HG03354 (cell line): ENCODE measurements around the gene ALDH6A1.
"Not testable (repeated sequence)": the region's sequence is repeated elsewhere in the genome, so short reads cannot be mapped to it uniquely, and the experiment has no call there.

Experiments used
- ATAC-seq: cut with Tn5 transposase; IDR thresholded peaks from one replicate; pipeline ENCODE4 v1.9.1; 2021; ENCODE audit warnings: mild to moderate bottlenecking; ENCODE audit not compliant: unreplicated experiment, poor library complexity, severe bottlenecking

Gene ALDH6A1

DNA sequence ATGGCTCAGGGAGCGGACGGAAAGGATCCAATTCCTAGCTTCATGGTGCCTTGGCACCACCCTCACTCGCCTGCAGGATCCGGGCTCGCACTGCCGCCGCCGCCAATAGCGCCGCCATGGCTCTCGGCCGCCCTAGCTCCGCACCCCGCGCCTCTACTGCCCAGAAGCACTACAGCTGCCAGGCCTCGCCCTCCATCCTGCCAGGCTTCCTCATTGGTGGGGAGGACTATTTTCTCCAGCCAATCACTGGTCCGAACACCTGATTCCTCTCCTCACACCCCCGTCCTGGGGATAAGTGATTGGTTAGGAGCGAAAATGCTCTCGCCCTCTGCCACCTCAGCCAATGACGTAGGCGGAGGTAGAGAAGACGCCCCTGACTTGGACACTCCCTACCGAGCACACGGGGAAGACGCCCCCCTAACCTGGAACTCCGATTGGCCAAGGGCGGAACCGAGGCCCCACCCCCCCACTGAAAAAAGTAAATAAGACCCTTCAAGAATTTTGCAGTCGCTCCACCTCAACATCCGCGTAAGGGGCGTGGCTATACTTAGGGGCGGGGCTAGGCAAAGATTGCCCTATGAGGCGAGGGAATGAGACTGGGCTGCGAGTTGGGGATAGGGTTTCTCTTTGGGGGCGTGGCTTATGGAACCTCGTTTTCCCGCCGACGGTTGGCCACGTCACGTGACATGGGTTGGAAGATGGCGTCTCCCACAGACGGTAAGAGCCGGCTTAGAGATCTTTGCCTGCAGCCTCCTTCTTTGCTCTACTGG, at the start of gene ALDH6A1, which contains the start of gene LIN52:
ALDH6A1 (minus strand) TSS at position 177 of the 770 bp plus-strand sequence; CDS start at position 118, 59 bp downstream.
LIN52 (plus strand) TSS at position 680 of the 770 bp plus-strand sequence; CDS start at position 699, 19 bp downstream.
- peak; percentile 93 for ATAC-seq

DNA sequence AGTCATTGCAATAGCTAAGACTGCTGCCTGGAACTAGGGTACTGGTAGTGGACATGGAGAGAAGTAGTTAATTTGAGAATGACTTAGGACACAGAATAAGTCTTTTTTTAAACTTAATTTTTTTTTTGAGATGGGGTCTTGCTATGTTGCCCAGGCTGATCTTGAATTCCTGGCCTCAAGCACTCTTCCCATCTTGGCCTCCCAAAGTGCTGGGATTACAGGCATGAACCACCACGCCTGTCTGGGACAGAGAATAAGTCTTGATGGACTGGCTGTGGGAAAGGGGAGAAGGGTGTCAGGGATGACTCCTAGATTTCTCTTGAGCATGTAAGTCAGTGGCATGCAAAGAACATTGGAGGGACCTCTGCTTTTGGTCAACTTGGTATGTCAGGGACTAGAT, 43.4 kb upstream of the ALDH6A1 start:
- no peak for ATAC-seq

DNA sequence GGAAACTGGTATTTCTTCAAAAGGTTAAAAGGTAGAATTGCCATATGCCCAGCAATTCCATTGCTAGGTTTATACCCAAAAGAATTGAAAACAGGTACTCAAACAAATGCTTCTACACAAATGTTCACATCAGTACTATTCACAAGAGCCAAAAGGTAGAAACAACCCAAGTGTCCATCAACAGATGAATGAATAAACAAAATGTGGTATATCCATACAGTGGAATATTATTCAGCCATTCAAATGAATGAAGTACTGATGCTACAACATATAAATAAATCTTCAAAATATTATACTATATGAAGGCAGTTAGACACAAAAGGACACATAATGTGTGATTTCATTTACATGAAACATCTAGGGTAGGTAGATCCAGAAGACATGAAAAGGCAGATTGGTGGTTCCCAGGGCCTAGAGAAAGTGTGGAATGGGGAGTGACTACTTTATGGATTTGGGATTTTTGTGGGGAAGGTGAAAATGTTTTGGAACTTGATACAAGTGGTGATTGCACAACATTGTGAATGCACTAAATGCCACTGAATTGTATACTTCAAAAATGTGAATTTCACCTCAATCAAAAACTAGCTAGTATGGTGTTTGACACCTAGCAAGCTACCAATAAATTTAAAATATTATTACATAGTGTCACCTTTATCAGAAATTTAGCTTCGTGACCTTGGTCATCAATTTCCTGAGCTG, 42.2 kb upstream of the ALDH6A1 start:
- ATAC-seq, result no peak

DNA sequence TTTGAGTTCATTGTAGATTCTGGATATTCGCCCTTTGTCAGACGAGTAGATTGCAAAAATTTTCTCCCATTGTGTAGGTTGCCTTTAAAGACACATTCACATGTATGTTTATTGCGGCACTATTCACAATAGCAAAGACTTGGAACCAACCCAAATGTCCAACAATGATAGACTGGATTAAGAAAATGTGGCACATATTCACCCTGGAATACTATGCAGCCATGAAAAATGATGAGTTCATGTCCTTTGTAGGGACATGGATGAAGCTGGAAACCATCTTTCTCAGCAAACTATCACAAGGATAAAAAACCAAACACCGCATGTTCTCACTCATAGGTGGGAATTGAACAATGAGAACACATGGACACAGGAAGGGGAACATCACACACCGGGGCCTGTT, 41.2 kb upstream of the ALDH6A1 start:
- not testable (repeated sequence) for ATAC-seq

DNA sequence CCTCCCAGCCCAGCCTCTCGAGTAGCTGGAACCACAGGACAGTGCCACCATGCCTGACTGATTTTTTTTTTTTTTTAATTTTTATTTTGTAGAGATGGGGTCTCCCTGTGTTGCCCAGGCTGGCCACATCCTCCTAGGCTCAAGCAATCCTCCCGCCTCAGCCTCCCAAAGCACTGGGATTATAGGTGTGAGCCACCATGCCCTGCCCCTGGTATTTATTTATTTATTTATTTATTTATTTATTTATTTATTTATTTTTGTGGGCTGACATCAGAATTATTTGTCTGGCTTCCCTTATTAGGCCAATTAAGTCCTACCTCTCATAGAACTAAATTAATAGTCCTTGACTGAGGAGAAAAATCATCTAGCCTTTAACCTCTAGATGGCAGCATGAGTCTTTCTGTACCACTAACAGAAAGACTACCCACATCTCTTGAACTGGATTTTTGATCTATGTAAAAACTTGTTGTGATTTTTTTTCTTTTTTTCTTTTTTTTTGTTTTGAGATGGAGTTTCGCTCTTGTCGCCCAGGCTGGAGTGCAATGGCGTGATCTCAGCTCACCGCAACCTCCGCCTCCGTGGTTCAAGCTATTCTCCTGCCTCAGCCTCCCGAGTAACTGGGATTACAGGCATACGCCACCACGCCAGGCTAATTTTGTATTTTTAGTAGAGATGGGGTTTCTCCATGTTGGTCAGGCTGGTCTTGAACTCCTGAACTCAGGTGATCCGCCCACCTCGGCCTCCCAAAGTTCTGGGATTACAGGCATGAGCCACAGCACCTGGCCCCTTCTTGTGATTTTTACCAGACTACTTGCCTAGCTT, 27.4 kb upstream of the ALDH6A1 start:
- not testable (repeated sequence) for ATAC-seq

DNA sequence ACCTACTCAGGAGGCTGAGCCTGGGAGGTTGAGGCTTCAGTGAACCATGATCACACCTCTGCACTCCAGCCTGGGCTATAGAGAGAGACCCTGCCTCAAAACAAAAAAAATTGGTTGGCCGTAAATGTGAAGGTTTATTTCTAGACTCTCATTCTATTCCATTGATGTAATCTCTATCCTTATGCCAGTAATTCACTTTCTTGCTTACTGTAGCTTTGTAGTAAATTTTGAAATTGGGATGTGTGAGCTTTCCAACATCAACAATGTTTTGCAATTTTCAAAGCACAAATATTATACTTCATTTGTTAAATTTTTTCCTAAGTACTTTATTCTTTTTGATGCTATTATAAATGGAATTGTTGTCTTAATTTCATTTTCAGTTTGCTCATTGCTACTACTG, 25.1 kb upstream of the ALDH6A1 start:
- no peak for ATAC-seq

DNA sequence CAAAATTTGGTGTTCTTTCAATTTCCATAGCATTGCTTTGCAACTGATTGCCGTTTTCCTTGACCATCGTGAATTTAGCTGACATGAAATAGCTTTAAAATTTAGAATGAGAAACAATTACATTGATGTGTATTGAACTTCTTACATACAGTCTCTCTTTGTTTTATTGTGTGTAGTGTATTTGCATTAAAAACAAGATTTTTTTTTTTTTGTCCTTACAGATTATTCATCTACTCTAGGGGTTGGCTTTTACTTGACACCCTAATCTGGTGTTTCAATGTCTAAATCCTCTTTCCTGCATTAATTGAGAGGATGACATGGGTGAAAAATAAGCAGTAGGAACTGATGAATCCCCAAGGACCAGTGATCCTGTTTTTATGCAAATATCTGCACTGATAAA, 21.1 kb upstream of the ALDH6A1 start:
- no peak for ATAC-seq

DNA sequence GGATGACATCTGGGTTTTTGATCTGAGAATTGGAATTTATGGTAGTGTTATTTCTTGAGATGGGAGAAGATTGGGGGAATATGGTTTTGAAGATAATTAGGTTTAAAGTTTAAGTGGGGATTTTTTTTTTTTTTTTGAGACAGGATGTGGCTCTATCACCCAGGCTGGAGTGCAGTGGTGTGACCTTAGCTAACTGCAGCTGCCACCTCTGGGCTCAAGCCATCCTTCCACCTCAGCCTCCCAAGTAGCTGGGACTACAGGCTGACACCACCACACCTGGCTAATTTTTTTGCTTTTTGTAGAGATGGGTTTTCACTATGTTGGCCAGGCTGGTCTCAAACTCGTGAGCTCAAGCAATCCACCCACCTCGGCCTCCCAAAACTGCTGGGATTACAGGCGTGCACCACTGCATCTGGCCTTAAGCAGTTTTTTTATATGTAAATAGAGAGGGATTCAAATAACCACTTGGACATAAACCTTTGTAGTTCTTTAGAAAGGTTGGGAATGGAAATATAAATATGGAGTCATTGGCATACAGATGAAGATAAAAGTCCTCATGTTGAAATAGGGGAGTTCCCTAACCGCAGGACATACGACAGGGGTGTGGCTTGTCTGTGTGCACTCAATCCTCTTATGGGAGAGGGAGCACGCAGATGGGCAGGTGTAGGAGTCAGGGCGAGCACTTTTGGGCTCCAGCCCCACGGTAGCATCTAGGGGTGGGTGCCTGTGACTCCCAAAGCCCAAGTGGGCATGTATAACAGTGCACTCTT, 5.2 kb upstream of the ALDH6A1 start:
- no peak for ATAC-seq

DNA sequence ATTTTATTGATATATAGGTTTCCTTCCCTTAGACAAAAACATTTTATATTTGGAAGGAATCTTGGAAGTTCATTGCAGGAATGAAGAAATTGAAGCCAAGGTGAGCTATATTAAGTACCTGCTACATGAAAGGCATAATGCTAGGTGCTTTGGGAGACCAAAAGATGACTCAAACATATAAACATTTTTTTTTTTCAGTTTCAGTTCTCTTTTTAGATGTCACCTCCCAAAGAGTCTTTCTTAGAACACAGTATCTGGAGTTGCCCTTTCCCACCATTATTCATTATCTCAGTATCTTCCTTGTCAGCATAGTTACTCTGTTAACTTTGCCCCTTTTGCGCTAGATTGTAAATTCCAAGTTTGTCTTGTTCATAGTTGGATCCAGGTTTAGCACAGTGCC, 1.6 kb upstream of the ALDH6A1 start:
- no peak for ATAC-seq

DNA sequence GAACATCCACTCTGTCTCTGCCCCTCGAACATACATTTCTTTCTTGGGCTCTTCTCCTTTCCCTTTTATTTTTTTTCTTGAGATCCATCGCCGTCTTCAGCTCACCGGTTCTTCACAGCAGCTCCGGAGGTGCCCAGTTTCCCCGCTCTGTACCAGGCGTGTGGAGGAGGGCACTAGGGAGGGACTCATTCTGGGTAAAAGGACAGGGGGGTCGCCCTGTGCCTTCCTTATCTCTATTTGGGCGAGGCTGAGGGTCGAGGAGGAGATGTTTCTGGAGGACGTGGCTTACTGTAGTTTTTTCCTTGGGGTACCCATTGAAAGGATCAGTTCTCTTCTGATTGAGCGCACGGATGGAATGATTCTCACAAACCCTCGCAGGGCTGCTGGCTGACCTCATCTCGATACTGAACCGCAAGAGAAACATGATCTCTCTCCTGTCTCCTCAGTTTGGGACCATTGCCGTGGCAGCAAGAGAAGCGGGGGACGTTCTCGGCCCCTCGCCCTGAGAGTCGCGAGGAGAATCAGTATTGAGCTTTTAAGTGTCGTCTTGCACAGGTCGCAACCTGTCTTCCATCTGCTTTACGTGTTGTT, 889 bp upstream of the ALDH6A1 start:
- peak; percentile 10 for ATAC-seq

DNA sequence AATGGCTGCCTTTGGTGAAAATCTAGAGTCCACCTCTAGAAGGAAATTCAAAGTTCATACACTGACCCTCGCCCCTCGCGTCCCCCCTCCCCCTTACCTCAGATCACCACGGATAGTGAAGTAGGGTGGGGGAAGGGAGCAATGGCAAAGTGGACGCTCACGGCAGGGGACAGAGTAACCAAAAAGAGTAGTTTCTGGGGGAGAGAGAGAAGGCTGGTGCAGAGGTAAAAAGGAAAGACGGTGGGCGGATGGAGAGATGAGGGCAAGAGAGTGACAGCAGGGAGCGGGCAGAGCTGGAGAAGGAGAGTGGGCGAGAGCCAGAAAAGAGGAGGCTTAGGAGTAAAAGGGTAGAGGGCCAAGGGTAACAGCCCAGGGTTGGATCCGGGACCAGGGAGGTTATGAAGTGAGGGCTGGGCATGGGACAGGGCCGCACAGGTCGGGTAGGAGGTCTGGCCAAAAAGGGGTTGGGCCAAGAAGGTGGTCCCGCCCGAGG, 423 bp downstream of the ALDH6A1 start:
- peak; percentile 21 for ATAC-seq

DNA sequence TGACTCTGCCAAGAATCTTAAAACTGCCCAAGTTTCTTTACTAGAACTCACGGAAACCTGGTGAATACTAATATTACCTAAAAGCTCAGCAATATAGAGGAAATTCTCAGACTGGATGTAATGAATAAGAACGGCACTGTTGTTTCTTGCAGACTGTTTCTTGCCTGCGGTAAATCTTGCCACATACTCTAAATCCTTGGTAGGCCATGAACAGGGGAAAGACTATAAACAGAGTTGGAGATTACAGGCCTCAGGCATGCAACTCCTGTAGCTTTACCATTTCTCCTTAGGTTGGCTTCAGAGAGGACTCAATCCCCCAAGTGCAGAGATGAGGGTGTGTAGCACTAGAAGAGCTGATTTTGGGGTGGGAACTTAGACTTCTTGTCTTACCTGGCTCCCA, 1.1 kb downstream of the ALDH6A1 start:
- ATAC-seq, result no peak

DNA sequence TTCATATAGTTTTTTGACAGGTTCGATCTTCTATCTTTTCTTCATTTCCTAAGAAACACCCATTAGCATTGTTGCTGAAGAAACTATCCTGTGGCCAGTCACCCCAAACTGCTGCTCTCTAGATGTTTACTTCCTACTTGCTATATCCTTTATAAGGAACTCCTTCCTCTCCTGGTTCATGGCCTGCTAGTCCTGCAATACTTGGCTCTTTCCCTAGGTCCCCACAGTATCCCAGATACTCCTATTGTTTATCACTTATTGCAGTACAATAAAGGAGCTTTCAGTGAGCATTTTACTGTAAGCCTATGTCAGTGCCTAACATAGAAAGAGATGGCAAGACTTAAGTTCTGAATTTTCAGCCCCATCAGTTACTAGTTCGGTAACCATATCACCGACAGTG, 2.8 kb downstream of the ALDH6A1 start:
- no peak for ATAC-seq

DNA sequence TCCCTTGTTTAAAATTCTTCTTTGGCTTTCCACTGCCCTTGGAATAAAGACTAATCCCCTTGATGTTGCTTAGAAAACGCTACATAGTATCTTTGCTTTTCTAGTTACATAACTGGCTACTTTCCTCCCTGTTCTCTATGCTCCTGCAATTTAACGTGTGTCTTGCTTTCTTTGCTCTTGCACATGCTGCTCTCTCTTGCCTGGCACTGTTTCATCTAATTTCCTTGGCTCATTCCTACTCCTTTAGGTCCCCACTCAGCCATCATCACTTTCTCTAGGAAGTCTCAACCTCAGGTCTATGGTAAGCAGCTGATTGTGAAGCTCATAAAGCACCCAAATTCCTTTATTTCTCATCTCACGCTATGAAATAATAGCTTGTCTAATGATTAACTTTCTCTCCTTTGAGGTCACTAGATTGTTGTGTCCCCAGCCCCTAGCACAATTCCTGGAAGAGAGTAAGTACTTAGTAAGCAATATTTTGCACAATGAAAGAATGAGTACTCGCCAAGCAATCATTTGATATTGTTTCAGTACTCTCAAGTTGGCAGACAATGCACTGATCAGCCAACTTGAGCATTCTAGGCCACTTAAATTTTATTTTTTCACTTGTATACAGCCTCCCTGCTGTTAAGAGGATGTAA, 3.3 kb downstream of the ALDH6A1 start:
- ATAC-seq, result no peak

DNA sequence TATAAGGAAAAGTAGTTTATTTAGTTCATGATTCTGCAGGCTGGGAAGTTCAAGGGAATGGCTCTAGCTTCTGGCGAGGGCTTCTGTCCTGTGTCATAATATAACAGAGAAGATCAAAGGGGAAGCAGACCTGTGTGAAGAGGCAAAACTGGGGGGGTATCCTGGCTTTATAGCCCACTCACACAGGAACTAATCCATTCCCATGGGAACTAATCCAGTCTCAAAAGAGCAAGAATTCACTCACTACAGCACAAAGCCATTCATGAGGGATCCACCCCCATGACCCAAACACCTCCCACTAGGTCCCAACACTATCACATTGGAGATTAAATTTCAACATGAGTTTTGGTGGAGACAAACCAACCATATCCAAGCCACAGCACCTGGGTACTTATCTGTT, 6.9 kb downstream of the ALDH6A1 start:
- ATAC-seq, result no peak

DNA sequence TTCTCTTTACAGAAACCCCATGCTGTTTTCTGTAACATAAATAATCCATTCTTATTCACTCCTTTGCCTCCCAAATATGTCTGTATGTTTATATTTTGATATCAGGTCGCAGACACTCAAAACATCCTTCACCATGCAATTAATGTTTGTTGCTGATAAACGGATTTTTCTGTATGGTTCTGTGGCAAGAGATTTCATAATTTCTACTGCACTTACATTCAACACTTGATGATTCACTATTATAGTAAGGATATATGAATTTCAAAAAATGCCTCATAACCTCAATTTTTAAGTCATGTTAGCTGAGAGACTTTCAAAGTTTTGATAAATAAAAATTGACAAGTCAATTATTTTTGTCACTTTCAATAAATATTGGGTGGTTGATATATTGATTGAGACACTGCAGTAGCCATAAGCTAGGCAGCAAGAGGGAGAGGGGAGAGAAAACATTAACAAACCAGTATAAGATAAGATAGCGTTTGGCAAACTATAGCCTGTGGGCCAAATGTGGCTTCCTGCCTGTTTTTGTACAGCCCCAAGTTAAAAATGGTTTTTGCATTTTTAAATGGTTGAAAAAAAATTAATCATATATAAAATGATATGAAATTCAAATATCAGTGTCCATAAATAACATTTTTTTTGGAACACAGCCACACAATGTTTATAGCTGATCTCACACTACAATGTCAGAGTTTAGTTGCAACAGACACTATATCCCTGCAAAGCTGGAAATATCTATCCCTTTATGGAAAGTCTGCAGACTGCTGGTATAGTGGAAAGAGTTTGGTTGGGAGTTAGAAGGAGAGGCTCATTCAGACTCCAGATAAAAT, 18.3 kb downstream of the ALDH6A1 start:
- no peak for ATAC-seq

DNA sequence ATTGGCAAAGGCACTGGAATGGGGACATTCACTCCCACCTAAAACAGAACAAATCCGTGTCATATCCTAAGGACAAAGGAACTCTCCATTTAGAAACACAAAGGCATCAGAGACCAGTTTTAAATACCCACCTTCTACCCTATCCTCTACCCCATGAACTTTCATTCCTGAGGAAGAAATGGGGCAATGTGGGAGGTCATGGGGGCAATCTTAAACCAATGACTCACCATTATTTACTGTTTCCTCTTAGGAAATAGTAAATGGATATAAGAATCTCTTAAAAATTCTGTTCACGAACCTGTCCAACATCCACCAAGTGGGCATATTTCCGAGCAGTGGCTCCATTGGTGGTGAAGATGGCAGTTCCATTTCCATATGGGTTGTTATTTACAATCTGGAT, 19.4 kb downstream of the ALDH6A1 start:
- ATAC-seq, result no peak

DNA sequence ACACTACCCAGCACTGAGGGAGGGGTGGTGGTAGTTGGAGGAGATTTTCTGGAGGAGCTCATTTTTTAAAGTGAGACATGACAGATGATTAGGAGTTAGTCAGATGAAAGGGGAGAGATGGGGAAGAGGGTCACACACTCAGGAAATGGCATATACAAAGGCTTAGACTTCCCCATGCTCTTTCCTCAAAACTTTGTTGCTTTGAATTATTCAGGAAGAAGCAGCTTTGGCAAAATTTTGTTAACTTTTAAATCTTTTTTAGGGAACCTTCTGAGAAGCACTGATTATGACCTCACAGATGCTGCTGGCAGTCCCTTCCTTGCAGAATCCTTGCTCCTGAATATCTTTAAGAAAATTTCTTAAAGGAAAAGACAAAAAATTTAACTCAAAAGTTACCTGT, 19.8 kb downstream of the ALDH6A1 start:
- ATAC-seq, result no peak
